ENCODE data around the gene C11orf21.
A peak's percentile ranks its signal among the peaks of the same experiment; 100 is the strongest.
"Not testable (repeated sequence)": the region's sequence is repeated elsewhere in the genome, so short reads cannot be mapped to it uniquely, and the experiment has no call there.

C11orf21 gene

DNA sequence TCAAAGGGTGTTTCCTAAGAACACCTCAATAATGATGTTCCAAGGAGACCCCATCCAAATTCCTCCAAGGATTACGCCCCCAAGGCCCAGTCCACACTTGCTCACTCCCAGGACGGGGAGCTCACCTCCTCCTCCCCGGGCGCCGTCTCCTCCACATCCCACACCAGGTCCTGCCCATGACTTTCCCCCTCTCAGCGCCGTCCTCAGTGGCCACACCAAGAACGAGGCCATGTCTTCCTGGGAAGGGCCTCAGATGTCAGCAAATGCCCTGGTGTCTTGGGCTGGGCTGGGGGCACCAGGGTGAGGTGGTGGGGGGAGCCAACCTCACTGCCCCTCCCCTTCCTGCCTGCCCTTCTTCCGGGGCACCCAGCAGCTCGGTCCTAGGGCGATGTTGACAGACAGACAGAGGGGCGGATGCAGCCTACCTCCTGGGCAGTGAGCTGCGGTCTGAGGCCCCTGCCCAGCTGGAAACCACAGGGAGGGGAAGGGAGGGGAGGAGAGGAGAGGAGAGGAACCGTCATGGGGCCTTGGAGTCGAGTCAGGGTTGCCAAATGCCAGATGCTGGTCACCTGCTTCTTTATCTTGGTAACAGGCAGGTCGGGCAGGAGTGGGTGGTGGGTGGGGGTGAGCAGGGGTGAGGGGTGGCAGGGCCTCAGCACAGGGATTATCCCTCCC, at the start of gene C11orf21, which contains the start of gene TSPAN32:
C11orf21 (minus strand) TSS at position 288 of the 675 bp plus-strand sequence; CDS start at position 178, 110 bp downstream.
TSPAN32 (plus strand) TSS at position 383 of the 675 bp plus-strand sequence; CDS start at position 520, 137 bp downstream.
- H3K9me3 Mint-ChIP-seq, result no peaks in the 10 kb centered on the region
- H3K4me1 Mint-ChIP-seq, result peaks cover 74% of the 10 kb centered on the region
- peak within 1 kb of the TSS; percentile 73 for H3K27ac Mint-ChIP-seq (ENCODE audit: low read depth)

DNA sequence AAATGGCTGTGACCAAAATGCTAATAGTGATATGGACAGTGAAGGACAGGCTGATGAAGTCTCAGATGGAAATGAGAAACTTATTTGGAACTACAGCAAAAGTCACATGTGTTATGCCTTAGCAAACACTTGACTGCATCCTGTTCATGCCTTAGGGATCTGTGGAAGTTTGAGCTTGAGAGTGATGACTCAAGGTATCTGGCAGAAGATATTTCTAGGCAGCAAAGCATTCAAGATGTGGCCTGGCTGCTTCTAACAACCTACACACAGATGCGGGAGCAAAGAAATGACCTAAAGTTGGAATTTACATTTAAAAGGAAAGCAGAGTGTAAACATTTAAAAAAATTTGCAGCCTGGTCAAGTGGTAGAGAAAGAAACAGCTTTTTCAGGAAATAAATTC, 47.3 kb upstream of the C11orf21 start:
- ATAC-seq (replicated peaks; ENCODE audit: extremely low read depth, poor library complexity, severe bottlenecking), result no peak
- no peaks in the 10 kb centered on the region for H3K27me3 Mint-ChIP-seq

More for the DNA sequence above, at the start of gene C11orf21, which contains the start of gene TSPAN32:
- Mint-ChIP-seq H3K4me3 (peak within 1 kb of the TSS; percentile 89), H3K36me3 (ENCODE audit: insufficient read depth) (peaks cover 27% of the 10 kb centered on the region), H3K27me3 (no peaks in the 10 kb centered on the region)
- DNase-seq (ENCODE audit: low spot score in 2 of 2), result peak; percentile 31 to 34
- peak; percentile 63 for ATAC-seq (replicated peaks; ENCODE audit: extremely low read depth, poor library complexity, severe bottlenecking)

DNA sequence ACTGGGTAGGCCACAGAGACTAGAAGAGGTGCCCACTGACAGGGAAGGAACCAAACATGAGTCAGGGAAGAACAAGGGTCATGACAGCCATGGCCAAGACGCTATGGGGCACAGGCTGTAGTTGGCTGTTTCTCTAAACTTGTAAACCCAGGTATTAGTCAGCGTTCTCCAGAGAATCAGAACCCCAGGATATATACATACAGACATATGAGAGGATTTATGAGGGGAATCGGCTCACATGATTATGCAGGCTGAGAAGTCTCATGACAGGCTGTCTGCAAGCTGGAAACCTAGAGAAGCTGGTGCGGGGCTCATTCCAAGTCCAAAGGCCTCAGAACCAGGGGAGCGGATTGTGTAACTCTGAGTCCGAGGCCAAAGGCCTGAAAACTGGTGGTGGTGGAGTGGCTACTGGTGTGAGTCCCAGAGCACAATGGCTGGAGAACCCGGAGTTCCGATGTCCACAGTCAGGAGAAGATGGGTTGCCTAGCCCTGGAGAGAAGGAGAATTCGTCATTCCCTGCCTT, 45.7 kb upstream of the C11orf21 start:
- ATAC-seq (replicated peaks; ENCODE audit: extremely low read depth, poor library complexity, severe bottlenecking) (no peak), DNase-seq (ENCODE audit: low spot score in 2 of 2) (no peak)
- Mint-ChIP-seq H3K27me3 (no peaks in the 10 kb centered on the region), H3K27ac (ENCODE audit: low read depth) (no peak overlapping the region), H3K4me1 (no peaks in the 10 kb centered on the region), H3K9me3 (peaks cover 6% of the 10 kb centered on the region), H3K4me3 (no peak overlapping the region), H3K36me3 (ENCODE audit: insufficient read depth) (no peaks in the 10 kb centered on the region)

More for the DNA sequence above, 47.3 kb upstream of the C11orf21 start:
- DNase-seq (ENCODE audit: low spot score in 2 of 2), result no peak
- H3K27ac Mint-ChIP-seq (ENCODE audit: low read depth), result no peak overlapping the region
- no peak overlapping the region for H3K4me3 Mint-ChIP-seq
- peaks cover 6% of the 10 kb centered on the region for H3K9me3 Mint-ChIP-seq
- no peaks in the 10 kb centered on the region for H3K36me3 Mint-ChIP-seq (ENCODE audit: insufficient read depth)
- no peaks in the 10 kb centered on the region for H3K4me1 Mint-ChIP-seq

DNA sequence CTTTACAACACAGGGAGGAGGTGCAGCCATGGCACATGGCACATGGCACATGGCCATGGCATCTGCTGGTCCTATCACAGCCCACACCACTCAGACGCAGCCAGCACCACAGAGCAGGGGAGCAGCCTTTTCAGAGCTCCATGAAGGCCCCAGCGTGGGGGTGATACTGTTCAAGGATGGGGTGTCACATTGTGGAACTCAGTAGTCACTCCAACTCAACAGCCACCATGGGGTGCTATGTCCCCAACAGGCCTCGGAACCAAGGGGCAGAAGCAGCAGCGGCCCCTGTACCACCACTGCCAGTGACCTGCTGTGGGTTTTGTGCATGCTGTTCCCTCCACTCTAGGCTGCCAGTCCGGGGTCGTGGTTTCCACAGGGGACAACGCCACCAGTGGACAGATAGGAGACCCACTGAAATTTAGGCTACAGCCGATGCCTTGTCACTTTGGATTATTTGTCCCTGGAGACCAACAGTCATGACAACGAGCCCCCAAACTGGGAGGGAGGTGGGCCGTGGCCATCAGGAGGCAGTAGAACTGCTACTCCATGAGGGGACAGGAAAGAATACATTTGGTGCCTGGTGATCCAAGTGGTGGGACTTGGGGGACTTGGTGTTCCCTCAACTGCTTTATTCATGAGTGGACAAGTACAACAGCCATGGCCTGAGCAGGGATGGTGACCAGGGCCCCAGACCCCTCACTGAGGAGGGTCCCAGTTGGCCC, 45.0 kb upstream of the C11orf21 start:
- Mint-ChIP-seq H3K36me3 (ENCODE audit: insufficient read depth) (no peaks in the 10 kb centered on the region), H3K27ac (ENCODE audit: low read depth) (no peak overlapping the region), H3K9me3 (peaks cover 6% of the 10 kb centered on the region), H3K4me3 (no peak overlapping the region), H3K4me1 (no peaks in the 10 kb centered on the region), H3K27me3 (no peaks in the 10 kb centered on the region)
- no peak for DNase-seq (ENCODE audit: low spot score in 2 of 2)
- ATAC-seq (replicated peaks; ENCODE audit: extremely low read depth, poor library complexity, severe bottlenecking), result no peak

- H3K36me3 Mint-ChIP-seq (ENCODE audit: insufficient read depth), result no peaks in the 10 kb centered on the region
- ATAC-seq (replicated peaks; ENCODE audit: extremely low read depth, poor library complexity, severe bottlenecking), result no peak
- no peak for DNase-seq (ENCODE audit: low spot score in 2 of 2)
- H3K27me3 Mint-ChIP-seq, result no peaks in the 10 kb centered on the region
- no peaks in the 10 kb centered on the region for H3K4me1 Mint-ChIP-seq
- H3K9me3 Mint-ChIP-seq, result peaks cover 6% of the 10 kb centered on the region
- no peak overlapping the region for H3K27ac Mint-ChIP-seq (ENCODE audit: low read depth)
- no peak overlapping the region for H3K4me3 Mint-ChIP-seq
Measured at GRCh38 chr11:2346014-2346413, 44.3 kb upstream of the C11orf21 start.

- Mint-ChIP-seq H3K4me3 (no peak overlapping the region), H3K36me3 (ENCODE audit: insufficient read depth) (no peaks in the 10 kb centered on the region), H3K4me1 (no peaks in the 10 kb centered on the region), H3K9me3 (peaks cover 6% of the 10 kb centered on the region), H3K27me3 (no peaks in the 10 kb centered on the region), H3K27ac (ENCODE audit: low read depth) (no peak overlapping the region)
- no peak for ATAC-seq (replicated peaks; ENCODE audit: extremely low read depth, poor library complexity, severe bottlenecking)
- DNase-seq (ENCODE audit: low spot score in 2 of 2), result no peak
Measured at GRCh38 chr11:2345050-2345449, 43.3 kb upstream of the C11orf21 start.

- no peak for ATAC-seq (replicated peaks; ENCODE audit: extremely low read depth, poor library complexity, severe bottlenecking)
- Mint-ChIP-seq H3K27me3 (no peaks in the 10 kb centered on the region), H3K36me3 (ENCODE audit: insufficient read depth) (no peaks in the 10 kb centered on the region)
Measured at GRCh38 chr11:2343502-2343901, 41.8 kb upstream of the C11orf21 start.

GRCh38 chr11:2342981-2343380, 41.3 kb upstream of the C11orf21 start:
- peaks cover 6% of the 10 kb centered on the region for H3K4me1 Mint-ChIP-seq
- H3K9me3 Mint-ChIP-seq, result no peaks in the 10 kb centered on the region
- no peaks in the 10 kb centered on the region for H3K36me3 Mint-ChIP-seq (ENCODE audit: insufficient read depth)
- H3K27me3 Mint-ChIP-seq, result no peaks in the 10 kb centered on the region
- no peak for ATAC-seq (replicated peaks; ENCODE audit: extremely low read depth, poor library complexity, severe bottlenecking)
- DNase-seq (ENCODE audit: low spot score in 2 of 2), result no peak
- H3K4me3 Mint-ChIP-seq, result no peak overlapping the region
- no peak overlapping the region for H3K27ac Mint-ChIP-seq (ENCODE audit: low read depth)

More at GRCh38 chr11:2343502-2343901, 41.8 kb upstream of the C11orf21 start:
- Mint-ChIP-seq H3K4me1 (peaks cover 5% of the 10 kb centered on the region), H3K4me3 (no peak overlapping the region), H3K27ac (ENCODE audit: low read depth) (no peak overlapping the region), H3K9me3 (no peaks in the 10 kb centered on the region)
- DNase-seq (ENCODE audit: low spot score in 2 of 2), result no peak

DNA sequence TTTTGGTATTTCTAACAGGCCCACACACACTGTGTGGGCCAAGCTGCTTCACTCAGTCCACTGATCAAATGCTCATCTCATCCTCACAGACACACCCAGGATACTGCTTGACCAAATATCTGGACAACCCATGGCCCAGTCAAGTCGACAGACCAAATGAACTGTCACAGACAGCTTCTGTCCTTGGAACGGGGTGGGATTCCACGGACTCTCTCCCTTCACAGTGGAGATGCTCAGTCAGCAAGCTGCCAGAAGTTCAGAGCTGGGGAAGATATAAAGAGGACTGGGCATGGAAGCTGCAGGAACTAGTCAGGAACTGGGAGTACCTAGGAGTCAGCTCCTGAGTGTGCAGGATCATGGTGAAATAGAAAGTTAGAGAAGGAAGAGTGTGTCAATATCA, 40.8 kb upstream of the C11orf21 start:
- Mint-ChIP-seq H3K27me3 (peaks cover 3% of the 10 kb centered on the region), H3K9me3 (no peaks in the 10 kb centered on the region), H3K4me3 (no peak overlapping the region), H3K36me3 (ENCODE audit: insufficient read depth) (no peaks in the 10 kb centered on the region), H3K27ac (ENCODE audit: low read depth) (no peak overlapping the region), H3K4me1 (peaks cover 6% of the 10 kb centered on the region)
- no peak for DNase-seq (ENCODE audit: low spot score in 2 of 2)
- no peak for ATAC-seq (replicated peaks; ENCODE audit: extremely low read depth, poor library complexity, severe bottlenecking)

DNA sequence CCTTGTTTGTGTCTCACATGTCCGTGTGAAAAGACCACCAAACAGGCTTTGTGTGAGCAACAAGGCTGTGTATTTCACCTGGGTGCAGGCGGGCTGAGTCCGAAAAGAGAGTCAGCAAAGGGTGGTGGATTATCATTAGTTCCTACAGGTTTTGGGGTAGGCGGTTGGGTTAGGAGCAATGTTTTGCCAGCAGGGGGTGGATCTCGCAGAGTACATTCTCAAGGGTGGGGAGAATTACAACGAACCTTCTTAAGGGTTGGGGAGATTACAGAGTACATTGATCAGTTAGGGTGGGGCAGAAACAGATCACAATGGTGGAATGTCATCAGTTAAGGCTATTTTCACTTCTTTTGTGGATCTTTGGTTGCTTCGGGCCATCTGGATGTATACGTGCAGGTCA, 37.0 kb upstream of the C11orf21 start:
- H3K9me3 Mint-ChIP-seq; DNase-seq (ENCODE audit: low spot score in 2 of 2); H3K4me3 Mint-ChIP-seq; H3K27ac Mint-ChIP-seq (ENCODE audit: low read depth); ATAC-seq (replicated peaks; ENCODE audit: extremely low read depth, poor library complexity, severe bottlenecking); H3K36me3 Mint-ChIP-seq (ENCODE audit: insufficient read depth); H3K4me1 Mint-ChIP-seq: not testable (repeated sequence)
- peaks cover 26% of the 10 kb centered on the region for H3K27me3 Mint-ChIP-seq

DNA sequence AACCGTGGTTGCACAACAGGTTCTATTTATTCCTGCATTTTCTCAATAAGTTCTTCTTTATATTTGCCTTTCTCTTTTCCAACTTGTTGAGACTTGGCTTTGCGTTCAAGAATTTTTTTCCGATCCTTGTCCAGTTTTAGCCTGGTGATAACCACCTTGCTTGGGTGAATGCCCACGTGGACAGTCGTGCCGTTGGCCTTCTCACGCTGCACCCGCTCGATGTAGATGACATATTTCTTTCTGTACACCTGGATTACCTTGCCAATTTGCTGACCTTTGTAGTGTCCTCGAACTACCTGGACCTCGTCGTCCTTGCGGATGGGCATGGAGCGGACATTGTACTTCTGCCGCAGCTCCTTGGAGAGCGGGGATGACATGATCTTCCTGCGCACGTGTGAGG, 33.6 kb upstream of the C11orf21 start:
- H3K9me3 Mint-ChIP-seq; H3K4me1 Mint-ChIP-seq; H3K4me3 Mint-ChIP-seq; H3K27ac Mint-ChIP-seq (ENCODE audit: low read depth); H3K36me3 Mint-ChIP-seq (ENCODE audit: insufficient read depth); ATAC-seq (replicated peaks; ENCODE audit: extremely low read depth, poor library complexity, severe bottlenecking); DNase-seq (ENCODE audit: low spot score in 2 of 2): not testable (repeated sequence)
- H3K27me3 Mint-ChIP-seq, result peaks cover 38% of the 10 kb centered on the region

DNA sequence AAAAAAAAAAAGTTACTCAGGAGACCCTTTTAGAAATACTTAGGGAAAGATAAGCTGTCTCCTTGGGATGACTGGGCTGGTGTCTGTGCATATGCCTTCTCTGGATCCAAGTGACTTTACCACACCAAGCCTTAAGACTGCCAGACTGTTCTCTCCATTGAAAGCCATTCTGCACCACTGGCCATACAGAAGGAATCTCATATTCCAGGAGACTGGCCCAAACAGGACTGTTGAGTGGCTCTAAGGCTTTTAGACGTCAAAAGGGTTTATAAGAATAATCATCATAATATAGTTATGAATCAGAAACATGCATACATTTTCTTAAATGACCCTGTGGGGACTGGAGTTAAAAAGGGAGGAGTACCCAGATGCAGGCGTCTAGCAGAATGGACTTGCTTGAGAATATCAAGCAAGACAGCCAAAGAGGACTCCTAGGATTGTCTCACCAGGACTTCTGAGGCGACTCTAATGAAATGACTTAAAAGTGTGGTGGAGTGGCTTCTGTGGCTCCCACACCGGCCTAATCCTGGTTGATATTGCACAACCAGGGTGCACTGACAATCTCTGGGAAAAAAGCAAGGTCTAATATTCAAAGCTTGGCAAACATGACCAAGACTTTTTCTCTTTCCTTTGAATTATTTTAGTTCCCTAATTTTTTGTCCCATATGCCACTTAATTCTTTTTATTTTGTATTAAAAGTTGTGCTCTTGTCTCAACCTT, 31.9 kb upstream of the C11orf21 start:
- H3K4me3 Mint-ChIP-seq; H3K4me1 Mint-ChIP-seq; H3K27ac Mint-ChIP-seq (ENCODE audit: low read depth); ATAC-seq (replicated peaks; ENCODE audit: extremely low read depth, poor library complexity, severe bottlenecking); DNase-seq (ENCODE audit: low spot score in 2 of 2); H3K9me3 Mint-ChIP-seq; H3K36me3 Mint-ChIP-seq (ENCODE audit: insufficient read depth): not testable (repeated sequence)
- peaks cover 54% of the 10 kb centered on the region for H3K27me3 Mint-ChIP-seq

Data from central memory CD8-positive, alpha-beta T cell (primary cell).